Endothelial cell of umbilical vein (primary cell): ENCODE results near the gene RANBP1. TPM values are rescaled to one million over a fixed set of nuclear protein-coding genes. Genes with fewer than 3 reads are reported as not detected.
"Not testable (repeated sequence)": the region's sequence is repeated elsewhere in the genome, so short reads cannot be mapped to it uniquely, and the experiment has no call there.

Experiments
- BruUV-seq: library from RNA; stranded (reverse); fragments of 400-500 nt; replicated peaks from 2 replicates; lab custom pipeline; 2021; lab: Mats Ljungman, UMichigan
- CTCF ChIA-PET: fragments of 300-600, 350-600 bp; sonication (Branson Sonifier 250); formaldehyde crosslinking; loops from one replicate; lab custom pipeline; 2021; ENCODE audit warnings: antibody characterized with exemption, inconsistent platforms; lab: Charles Lee
- POLR2A ChIA-PET: fragments of 300-600, 350-600 bp; sonication (Branson Sonifier 250); formaldehyde crosslinking; loops from one replicate; lab custom pipeline; 2021; ENCODE audit warnings: antibody characterized with exemption, inconsistent platforms; lab: Charles Lee
- DNase-seq: peaks from one replicate; pipeline ENCODE4 v3.0.0-alpha.2; 2011; ENCODE audit warnings: low read depth, low spot score
- FAIRE-seq: peaks from 2 replicates; lab custom pipeline; 2011; peaks lifted over from hg19 to GRCh38; lab: Jason Lieb, UNC
- H2AFZ ChIP-seq: 2 replicates; pipeline ENCODE4 v1.6.0; 2012; ENCODE audit warnings: low read depth, low read length, control low read depth, inconsistent platforms
- H3K27ac ChIP-seq: 2 replicates; pipeline ENCODE4 v1.5.1; 2011; ENCODE audit warnings: low read depth, mild to moderate bottlenecking, control low read depth, low read length, moderate library complexity; ENCODE audit not compliant: insufficient read depth
- H3K27me3 ChIP-seq, 2 experiments: 2 replicates each; pipeline versions ENCODE4 v1.6.0 to v1.6.1; 2011; ENCODE audit warnings: low read length in 2 of 2, mixed read lengths in 1 of 2; ENCODE audit not compliant: control insufficient read depth in 2 of 2, insufficient read depth in 2 of 2
- H3K36me3 ChIP-seq, 2 experiments: 2 replicates in 1 of 2; 3 replicates in 1 of 2; pipeline ENCODE4 v1.5.1; 2011; ENCODE audit warnings: low read length in 2 of 2, mild to moderate bottlenecking in 1 of 2, moderate library complexity in 1 of 2; ENCODE audit not compliant: control insufficient read depth in 2 of 2, insufficient read depth in 2 of 2; ENCODE audit errors: extremely low read depth in 1 of 2
- H3K4me1 ChIP-seq: 3 replicates; pipeline ENCODE4 v1.5.1; 2011; ENCODE audit warnings: mild to moderate bottlenecking, low read length; ENCODE audit not compliant: control insufficient read depth, insufficient read depth; ENCODE audit errors: extremely low read depth
- H3K4me2 ChIP-seq: 2 replicates; pipeline ENCODE4 v1.6.1; 2011; ENCODE audit warnings: low read length, control low read depth, mixed read lengths; ENCODE audit not compliant: insufficient read depth
- H3K4me3 ChIP-seq, 3 experiments: fragments of 200-600 bp in 1 of 3; sonication (generic), shearing (Covaris generic) in 1 of 3; replicated peaks in 1 of 3; 2 replicates each; pipeline ENCODE4 v1.5.1; 2011 to 2016; ENCODE audit warnings: control low read depth in 3 of 3, low read length in 3 of 3, mild to moderate bottlenecking in 2 of 3, inconsistent platforms in 1 of 3, low read depth in 1 of 3, moderate library complexity in 1 of 3; ENCODE audit not compliant: insufficient read depth in 1 of 3
- H3K79me2 ChIP-seq: 2 replicates; pipeline ENCODE4 v1.6.0; 2012; ENCODE audit warnings: low read length, inconsistent platforms; ENCODE audit not compliant: control insufficient read depth, insufficient read depth
- H3K9ac ChIP-seq: replicated peaks from 2 replicates; pipeline ENCODE3; 2011; ENCODE audit warnings: low read length, control low read depth; ENCODE audit not compliant: insufficient read depth; ENCODE audit errors: extremely low read depth
- H3K9me1 ChIP-seq: replicated peaks from 3 replicates; pipeline ENCODE4 v1.6.0; 2011; ENCODE audit warnings: mild to moderate bottlenecking, low read length; ENCODE audit not compliant: control insufficient read depth, insufficient read depth; ENCODE audit errors: extremely low read depth
- H3K9me3 ChIP-seq: replicated peaks from 2 replicates; pipeline ENCODE4 v1.5.1; 2012; ENCODE audit warnings: low read length, inconsistent platforms; ENCODE audit not compliant: control insufficient read depth, insufficient read depth
- H4K20me1 ChIP-seq: replicated peaks from 2 replicates; pipeline ENCODE3; 2011; ENCODE audit warnings: mild to moderate bottlenecking, low read length; ENCODE audit not compliant: control insufficient read depth, insufficient read depth; ENCODE audit errors: extremely low read depth
- FOS ChIP-seq: IDR thresholded peaks from 2 replicates; pipeline ENCODE4 v1.6.1; 2011; ENCODE audit warnings: mild to moderate bottlenecking, low read length, moderate library complexity, borderline replicate concordance; ENCODE audit not compliant: insufficient read depth
- GATA2 ChIP-seq: IDR thresholded peaks from 2 replicates; pipeline ENCODE4 v1.7.0; 2011; ENCODE audit warnings: low read depth, mild to moderate bottlenecking, moderate library complexity, mixed read lengths, low read length; ENCODE audit not compliant: insufficient read length, insufficient read depth
- JUN ChIP-seq: IDR thresholded peaks from 2 replicates; pipeline ENCODE4 v1.6.1; 2011; ENCODE audit warnings: borderline replicate concordance, low read depth; ENCODE audit not compliant: insufficient read length, insufficient read depth
- MAX ChIP-seq: IDR thresholded peaks from 2 replicates; pipeline ENCODE4 v1.6.1; 2011; ENCODE audit not compliant: insufficient read depth, insufficient read length
- MYC ChIP-seq: IDR thresholded peaks from one replicate; pipeline ENCODE4 v1.6.1; 2011; ENCODE audit warnings: mild to moderate bottlenecking, low read depth, low read length
- POLR2A ChIP-seq: IDR thresholded peaks from 2 replicates; pipeline ENCODE4 v1.6.1; 2012; ENCODE audit warnings: low read depth, mild to moderate bottlenecking, control low read depth, low read length
- POLR2AphosphoS5 ChIP-seq: IDR thresholded peaks from 2 replicates; pipeline ENCODE4 v1.6.1; 2012; ENCODE audit warnings: low read depth, mild to moderate bottlenecking, control low read depth, low read length, moderate library complexity; ENCODE audit not compliant: insufficient read depth
- dilution Hi-C: fragments of 300-500 bp; cut with MboI; formaldehyde crosslinking; loops from one replicate; pipeline ENCODE4 v1.15.0; 2019; ENCODE audit warnings: low sequenced_read_pairs; ENCODE audit not compliant: extremely low pct_ligation_motif_present
- intact Hi-C: fragments of 100-400 bp; cut with micrococcal nuclease; formaldehyde crosslinking; loops from one replicate; pipeline ENCODE4 v1.10.0; 2022
- polyA plus RNA-seq, 4 experiments: library from polyadenylated mRNA; depleted of rRNA in 3 of 4; stranded (reverse) in 3 of 4; unstranded in 1 of 4; fragments of >200 nt; gene quantifications; 2 replicates each; pipeline versions ENCODE4 v1.2.1 to v1.2.3, GENCODE V29; 2011 to 2012; ENCODE audit warnings: missing spikeins in 1 of 4
- total RNA-seq: library from RNA; stranded (reverse); gene quantifications from 2 replicates; pipeline ENCODE4 v1.2.3, GENCODE V29; 2021
- TF ChIP-seq, protein P1 (sequence below), 2 donors: IDR thresholded peaks; 1 replicate in 1 of 2; 2 replicates in 1 of 2; pipeline ENCODE4 v1.5.1; 2011; ENCODE audit warnings: low read length in 2 of 2, mild to moderate bottlenecking in 2 of 2, moderate library complexity in 2 of 2, control low read depth in 1 of 2, inconsistent platforms in 1 of 2, low read depth in 1 of 2; ENCODE audit not compliant: insufficient read depth in 1 of 2; ENCODE audit errors: extremely low read depth in 1 of 2

RANBP1 gene
- total and polyA plus RNA-seq, 2 donors (not counting 3 experiments of a cell fraction or from before 2014, with no cell fraction given) = 228 to 247 TPM

- ChIA-PET POLR2A (no interaction called here), CTCF (no interaction called here)
- Histone ChIP-seq H3K36me3 (peaks cover 2 to 10% of the 10 kb centered on the region in 2 experiments), H3K9me3 (no peaks in the 10 kb centered on the region), H3K4me2 (no peak overlapping the region), H3K9ac (no peak overlapping the region), H3K79me2 (no peaks in the 10 kb centered on the region), H3K27me3 (no peaks in the 10 kb centered on the region), H3K4me3 (no peak overlapping the region), H4K20me1 (no peaks in the 10 kb centered on the region), H3K9me1 (no peaks in the 10 kb centered on the region), H3K27ac (no peak overlapping the region), H2AFZ (no peak overlapping the region), H3K4me1 (peaks cover 12% of the 10 kb centered on the region)
- dilution Hi-C loops = no loop called here
- FAIRE-seq = no peak
- TF ChIP-seq MYC (no peak), POLR2A (no peak), JUN (no peak), FOS (no peak), MAX (no peak), GATA2 (no peak), POLR2AphosphoS5 (no peak)
- TF ChIP-seq, protein P1, sequence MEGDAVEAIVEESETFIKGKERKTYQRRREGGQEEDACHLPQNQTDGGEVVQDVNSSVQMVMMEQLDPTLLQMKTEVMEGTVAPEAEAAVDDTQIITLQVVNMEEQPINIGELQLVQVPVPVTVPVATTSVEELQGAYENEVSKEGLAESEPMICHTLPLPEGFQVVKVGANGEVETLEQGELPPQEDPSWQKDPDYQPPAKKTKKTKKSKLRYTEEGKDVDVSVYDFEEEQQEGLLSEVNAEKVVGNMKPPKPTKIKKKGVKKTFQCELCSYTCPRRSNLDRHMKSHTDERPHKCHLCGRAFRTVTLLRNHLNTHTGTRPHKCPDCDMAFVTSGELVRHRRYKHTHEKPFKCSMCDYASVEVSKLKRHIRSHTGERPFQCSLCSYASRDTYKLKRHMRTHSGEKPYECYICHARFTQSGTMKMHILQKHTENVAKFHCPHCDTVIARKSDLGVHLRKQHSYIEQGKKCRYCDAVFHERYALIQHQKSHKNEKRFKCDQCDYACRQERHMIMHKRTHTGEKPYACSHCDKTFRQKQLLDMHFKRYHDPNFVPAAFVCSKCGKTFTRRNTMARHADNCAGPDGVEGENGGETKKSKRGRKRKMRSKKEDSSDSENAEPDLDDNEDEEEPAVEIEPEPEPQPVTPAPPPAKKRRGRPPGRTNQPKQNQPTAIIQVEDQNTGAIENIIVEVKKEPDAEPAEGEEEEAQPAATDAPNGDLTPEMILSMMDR (IDR thresholded peaks at IDR 0.05; ENCODE audit: extremely low read depth in 1 of 2, insufficient read depth in 1 of 2, low read depth in 1 of 2, low read length in 2 of 2) = no peak
- intact Hi-C loops = no loop called here
- DNase-seq = no peak
- BruUV-seq = no TSS peak
Measured at GRCh38 chr22:20066617-20067383, 49.1 kb upstream of the RANBP1 start.

DNA sequence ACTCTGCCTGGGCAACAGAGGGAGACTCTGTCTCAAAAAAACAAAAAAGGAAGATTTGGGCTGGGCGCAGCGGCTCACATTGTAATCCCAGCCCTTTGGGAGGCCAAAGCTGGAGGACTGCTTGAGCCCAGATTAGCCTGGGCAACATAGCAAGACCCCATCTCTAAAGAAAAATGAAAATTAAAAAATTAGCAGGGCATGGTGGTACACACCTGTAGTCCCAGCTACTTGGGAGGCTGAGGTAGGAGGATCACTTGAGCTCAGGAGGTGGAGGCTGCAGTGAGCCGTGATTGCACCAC is 48.6 kb upstream of the RANBP1 start:
- H2AFZ ChIP-seq, H3K4me3 ChIP-seq, FAIRE-seq, intact Hi-C loops, H3K4me1 ChIP-seq, H3K9me1 ChIP-seq, H3K9ac ChIP-seq, H3K79me2 ChIP-seq, H3K9me3 ChIP-seq, BruUV-seq, CTCF ChIA-PET, H3K27me3 ChIP-seq, dilution Hi-C loops, DNase-seq, H4K20me1 ChIP-seq, H3K4me2 ChIP-seq, H3K27ac ChIP-seq: not testable (repeated sequence)
- POLR2A ChIA-PET = interaction anchor here (0.7 kb wide), 1 partner anchor 25 kb away, joined by 6 read pairs; no protein-coding TSS in a partner anchor
- H3K36me3 ChIP-seq = peaks cover 2 to 10% of the 10 kb centered on the region in 2 experiments
